Neural cell (in vitro differentiated cells): ENCODE results near the gene RHCG.

Source experiments
- CTCF ChIP-seq: fragments of 450-650 bp; IDR thresholded peaks from 2 replicates; pipeline ENCODE4 v1.5.1; 2014; ENCODE audit warnings: antibody characterized with exemption, mild to moderate bottlenecking, moderate library complexity; ENCODE audit not compliant: poor library complexity, severe bottlenecking
- EP300 ChIP-seq: fragments of 450-650 bp; conservative IDR thresholded peaks from 2 replicates; pipeline ENCODE4 v1.6.1; 2014; ENCODE audit warnings: antibody characterized with exemption, mild to moderate bottlenecking, moderate library complexity; ENCODE audit not compliant: poor library complexity, severe bottlenecking
- MXI1 ChIP-seq: fragments of 450-650 bp; conservative IDR thresholded peaks from 2 replicates; pipeline ENCODE4 v1.6.1; 2014; ENCODE audit warnings: antibody characterized with exemption, mild to moderate bottlenecking; ENCODE audit not compliant: poor library complexity, severe bottlenecking
- POLR2AphosphoS5 ChIP-seq: IDR thresholded peaks from 2 replicates; pipeline ENCODE4 v1.6.1; 2012
- REST ChIP-seq: IDR thresholded peaks from 2 replicates; pipeline ENCODE4 v1.6.1; 2012; ENCODE audit warnings: borderline replicate concordance
- SMC3 ChIP-seq: fragments of 450-650 bp; conservative IDR thresholded peaks from 2 replicates; pipeline ENCODE4 v1.6.1; 2014; ENCODE audit warnings: antibody characterized with exemption, mild to moderate bottlenecking, moderate library complexity; ENCODE audit not compliant: poor library complexity
- TAF1 ChIP-seq: IDR thresholded peaks from 2 replicates; pipeline ENCODE4 v1.6.1; 2012; ENCODE audit warnings: low read depth

- TF ChIP-seq EP300 = no peak
- no peak for TF ChIP-seq CTCF
- TF ChIP-seq SMC3 = no peak
- no peak for TF ChIP-seq POLR2AphosphoS5
- no peak for TF ChIP-seq TAF1
- TF ChIP-seq MXI1 = no peak
- no peak for TF ChIP-seq REST
Observed at GRCh38 chr15:89460048-89460447, 36.3 kb downstream of the RHCG start.
